EH (cell line): ENCODE data around the gene CHAD.
A peak's percentile ranks its signal among the peaks of the same experiment; 100 is the strongest.

Experiments used
- DNase-seq: peaks from one replicate; pipeline ENCODE4 v3.0.0-alpha.2; 2015; ENCODE audit warnings: low read depth

CHAD gene

DNA sequence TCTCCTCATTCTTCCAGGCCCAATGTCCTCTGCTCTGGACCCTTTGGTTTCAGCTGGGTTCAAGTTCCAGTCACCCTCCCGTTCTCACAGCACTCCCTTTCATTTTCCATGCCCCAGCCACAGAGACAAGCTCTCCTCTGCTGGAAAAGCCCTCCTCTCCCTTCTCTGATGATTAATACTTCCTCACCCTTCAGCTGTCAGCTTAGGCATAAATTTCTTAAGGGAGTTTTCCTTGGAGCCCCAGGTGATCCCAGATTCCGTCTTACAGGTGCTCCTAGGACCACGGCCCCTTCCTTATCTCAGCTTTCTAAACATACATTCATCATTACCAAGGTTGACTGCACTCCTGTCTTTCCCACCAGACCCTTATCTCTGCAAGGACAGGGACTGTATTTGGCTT is 10.4 kb downstream of the CHAD start:
- no peak for DNase-seq

DNA sequence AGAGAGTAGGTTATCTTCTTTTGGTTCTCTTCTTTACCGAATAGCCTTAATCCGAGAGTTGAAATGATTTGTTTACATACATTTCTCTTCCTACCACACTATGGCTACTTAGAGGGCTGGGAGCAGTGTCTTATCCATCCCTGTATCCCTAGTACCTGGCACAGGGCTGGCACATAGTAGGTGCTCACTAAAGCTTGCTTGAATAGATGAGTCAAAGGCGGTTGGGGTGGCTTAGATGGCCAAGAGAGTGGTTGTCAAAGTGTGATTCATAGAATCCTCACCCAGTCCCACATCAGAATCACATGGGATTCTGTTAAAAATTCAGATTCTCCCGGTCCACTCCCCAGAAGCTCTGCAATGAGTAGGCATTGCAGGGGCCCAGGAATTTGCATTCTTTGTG is 11.1 kb downstream of the CHAD start:
- DNase-seq: no peak

DNA sequence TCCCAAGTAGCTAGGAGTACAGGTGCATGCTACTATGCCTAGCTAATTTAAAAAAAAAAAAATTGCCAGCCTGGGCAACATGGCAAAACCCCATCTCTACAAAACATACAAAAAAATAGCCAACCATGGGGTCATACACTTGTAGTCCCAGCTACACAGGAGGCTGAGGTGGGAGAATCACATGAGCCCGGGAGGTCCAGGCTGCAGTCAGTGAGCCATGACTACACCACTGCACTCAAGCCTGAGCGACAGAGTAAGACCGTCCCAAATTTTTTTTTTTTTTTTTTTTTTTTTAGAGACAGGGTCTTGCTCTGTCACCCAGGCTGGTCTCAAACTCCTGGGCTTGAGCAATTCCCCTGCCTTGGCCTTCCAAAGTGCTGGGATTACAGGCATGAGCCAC is 14.8 kb downstream of the CHAD start:
- DNase-seq: no peak

DNA sequence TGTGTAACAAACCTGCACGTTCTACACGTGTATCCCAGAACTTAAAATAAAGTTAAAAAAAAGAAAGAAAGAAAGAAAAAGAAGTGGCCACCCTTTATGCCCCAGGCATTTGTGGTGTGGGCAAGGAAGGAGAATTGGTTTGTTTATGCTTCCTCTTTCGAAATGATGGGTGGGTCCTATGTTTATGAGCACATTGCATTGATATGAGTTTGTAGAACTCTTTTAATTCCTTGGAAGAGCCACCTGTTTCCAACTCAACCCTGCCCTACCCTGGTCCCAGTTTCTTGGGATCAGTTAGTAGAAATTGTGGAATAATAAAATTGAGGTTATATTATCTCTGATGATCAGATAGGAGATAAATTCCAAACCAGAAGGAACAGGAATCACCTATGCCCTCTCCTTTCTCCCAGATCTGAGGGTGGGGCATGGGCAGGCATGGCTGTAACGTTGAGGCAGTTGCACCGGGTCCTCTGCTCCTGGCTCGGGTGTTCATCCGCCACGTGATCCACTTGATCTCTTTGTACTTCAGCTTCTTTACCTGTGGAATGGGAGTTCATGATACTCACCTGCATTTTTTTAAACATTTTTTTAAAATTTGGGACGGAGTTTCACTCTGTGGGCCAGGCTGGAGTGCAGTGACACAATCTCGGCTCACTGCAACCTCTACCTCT is 15.9 kb downstream of the CHAD start:
- DNase-seq: peak; percentile 41

DNA sequence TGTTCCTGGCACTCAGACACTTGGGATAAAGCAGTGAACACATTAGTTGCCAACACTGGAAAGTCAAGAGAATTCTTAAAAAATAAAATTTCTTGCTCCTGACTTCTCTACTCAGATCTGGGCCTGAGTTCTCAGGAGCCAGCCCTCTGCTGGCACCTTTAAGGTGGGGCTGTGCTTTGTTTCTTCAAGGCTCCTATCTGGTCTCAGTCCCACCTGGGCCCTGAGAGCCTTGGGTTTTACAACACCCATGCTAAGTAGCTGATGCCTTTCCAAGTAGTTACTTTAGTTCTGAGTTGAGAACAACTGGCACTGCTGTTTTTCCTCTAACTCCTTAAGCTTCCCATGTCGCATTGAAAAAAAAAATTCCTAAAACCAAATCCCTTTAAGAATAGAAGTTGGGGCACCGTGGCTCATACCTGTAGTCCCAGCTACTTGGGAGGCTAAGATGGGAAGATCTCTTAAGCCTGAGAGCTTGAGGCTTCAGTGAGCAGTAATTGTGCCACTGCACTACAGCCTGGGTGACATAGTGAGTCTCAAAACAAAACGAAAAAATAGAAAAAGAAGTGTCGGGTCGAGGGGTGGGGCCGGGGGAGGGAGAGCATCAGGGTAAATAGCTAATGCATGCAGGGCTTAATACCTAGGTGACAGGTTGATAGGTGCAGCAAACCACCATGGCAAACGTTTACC is 16.6 kb downstream of the CHAD start:
- no peak for DNase-seq

DNA sequence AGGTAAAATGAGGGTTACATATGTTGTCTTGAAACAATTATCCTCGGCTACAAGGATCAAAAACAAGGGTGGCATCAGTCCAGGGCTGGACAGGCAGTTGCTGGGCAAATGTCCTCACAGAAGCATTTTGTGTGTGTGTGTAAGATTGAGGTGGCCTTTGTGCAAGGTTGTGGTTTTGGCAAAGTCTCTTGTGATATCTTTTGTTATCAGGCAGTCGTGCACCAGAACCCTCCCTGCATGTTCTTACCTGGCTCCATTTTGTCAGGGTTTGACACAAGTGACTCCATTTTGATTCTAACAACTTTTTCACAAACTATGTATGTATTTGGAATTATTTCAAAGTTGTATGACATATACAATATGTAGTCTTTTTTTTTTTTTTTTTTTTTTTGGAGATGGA is 20.0 kb downstream of the CHAD start:
- DNase-seq: no peak

DNA sequence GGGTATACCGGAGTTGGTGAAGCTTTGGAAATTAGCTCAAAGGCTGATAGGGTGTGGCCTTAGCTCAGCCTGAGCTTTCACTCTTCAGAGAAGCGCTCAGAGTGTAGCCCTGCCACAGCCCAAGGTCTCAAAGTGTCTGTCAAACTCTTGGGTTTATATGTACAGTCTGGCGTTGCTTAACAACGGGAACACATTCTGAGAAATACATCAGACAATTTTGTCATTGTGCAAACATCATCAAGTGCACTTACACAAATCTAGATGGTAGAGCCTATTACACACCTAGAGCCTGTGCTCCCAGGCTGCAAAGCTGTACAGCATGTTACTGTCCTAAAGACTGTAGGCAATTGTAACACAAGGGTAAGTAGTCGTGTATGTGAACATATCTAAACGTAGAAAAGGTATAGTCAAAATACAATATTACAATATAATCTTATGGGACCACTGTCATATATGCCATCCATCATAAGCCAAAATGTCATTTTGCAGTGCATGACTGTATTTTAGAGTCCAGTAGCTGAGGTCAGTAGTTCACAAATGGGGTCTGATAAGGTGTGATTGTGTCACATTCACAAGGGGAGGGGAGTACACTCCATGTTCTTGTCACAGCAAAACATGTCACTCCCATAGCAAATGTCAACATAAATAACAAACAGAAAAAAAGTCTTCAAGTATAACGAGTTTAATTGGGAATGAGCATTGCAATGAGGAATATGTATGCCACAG is 20.6 kb downstream of the CHAD start:
- DNase-seq: no peak

DNA sequence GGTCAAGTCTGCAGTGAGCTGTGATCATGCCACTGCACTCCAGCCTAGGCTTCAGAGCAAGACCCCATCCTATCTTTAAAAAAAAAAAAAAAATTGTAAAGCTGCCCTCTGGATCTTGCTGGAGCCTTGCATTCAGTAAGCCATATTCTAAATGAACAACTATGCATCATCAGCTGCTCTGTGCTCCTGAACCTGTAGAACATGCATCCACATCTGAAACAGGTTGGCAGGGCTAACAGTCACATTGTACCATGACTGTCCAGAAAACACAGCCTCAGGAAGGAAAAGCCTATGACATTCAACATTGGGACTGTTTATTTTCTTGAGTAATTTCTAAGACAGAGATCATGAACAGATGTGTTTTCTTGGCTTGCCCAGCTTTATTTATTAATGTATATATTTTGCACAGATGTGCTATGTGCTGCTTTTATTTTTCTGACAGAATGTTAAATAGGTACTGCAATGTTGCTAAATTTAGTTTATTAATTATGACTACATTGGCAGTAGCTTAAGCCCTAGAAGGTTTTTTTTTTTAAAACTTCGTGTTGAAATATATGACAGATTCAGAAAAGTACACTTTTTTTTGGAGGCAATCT is 22.9 kb downstream of the CHAD start:
- no peak for DNase-seq

DNA sequence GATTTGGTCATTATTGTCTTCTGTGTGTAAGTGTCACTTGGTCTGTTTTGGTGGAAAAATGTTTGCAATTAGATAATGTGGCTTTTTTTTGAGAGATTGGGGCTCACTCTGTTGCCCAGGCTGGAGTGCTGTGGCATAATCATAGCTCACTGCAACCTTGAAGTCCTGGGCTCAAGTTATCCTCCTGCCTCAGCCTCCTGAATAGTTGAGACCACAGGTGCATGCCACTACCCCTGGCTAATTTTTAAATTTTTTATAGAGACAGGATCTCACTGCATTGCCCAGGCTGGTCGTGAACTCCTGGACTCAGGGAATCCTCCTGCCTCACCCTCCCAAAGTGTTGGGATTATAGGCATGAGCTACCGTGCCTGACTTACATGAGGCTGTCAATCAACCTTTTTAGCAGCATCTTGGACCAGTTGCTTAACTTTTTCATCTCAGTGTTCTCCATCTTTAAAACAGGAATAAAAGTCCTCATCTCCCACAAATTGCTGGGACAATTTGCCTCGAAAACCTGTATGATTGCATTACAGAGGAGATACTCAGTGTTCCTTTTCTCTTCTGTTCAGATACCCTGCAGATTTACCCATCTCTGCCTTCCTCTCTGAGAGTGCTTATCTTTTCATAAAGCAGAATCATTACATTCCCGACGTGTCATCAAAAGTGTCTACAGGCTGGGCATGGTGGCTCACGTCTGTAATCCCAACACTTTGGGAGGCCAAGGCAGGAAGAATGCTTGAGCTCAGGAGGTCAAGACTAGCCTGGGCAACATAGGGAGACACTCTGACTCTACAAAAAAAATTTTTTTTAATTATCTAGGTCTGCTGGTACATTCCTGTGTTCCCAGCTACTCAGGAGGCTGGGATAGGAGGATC is 23.6 kb downstream of the CHAD start:
- no peak for DNase-seq

DNA sequence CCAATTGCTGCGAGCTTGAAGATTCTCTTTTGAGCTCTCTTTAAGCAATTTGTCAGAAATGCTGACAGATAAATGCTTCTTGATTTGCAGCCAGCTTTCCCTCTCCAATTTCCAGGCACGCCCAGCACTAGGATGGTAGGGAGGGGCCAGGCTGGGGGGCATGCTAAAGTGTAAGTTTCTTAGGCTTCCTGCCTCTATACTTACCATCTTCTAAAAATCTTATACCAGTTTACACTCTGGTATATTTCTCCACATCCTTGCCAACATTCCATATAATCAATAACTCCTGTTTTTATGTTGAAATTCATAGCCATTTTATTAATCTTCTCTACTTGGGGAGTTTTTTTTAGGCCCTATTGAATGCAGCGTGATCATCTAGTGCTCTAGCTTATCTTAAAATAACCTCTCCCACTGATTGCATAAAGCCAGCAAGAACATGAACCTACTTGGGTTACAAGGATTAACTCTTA is 25.1 kb downstream of the CHAD start:
- peak; percentile 10 for DNase-seq

DNA sequence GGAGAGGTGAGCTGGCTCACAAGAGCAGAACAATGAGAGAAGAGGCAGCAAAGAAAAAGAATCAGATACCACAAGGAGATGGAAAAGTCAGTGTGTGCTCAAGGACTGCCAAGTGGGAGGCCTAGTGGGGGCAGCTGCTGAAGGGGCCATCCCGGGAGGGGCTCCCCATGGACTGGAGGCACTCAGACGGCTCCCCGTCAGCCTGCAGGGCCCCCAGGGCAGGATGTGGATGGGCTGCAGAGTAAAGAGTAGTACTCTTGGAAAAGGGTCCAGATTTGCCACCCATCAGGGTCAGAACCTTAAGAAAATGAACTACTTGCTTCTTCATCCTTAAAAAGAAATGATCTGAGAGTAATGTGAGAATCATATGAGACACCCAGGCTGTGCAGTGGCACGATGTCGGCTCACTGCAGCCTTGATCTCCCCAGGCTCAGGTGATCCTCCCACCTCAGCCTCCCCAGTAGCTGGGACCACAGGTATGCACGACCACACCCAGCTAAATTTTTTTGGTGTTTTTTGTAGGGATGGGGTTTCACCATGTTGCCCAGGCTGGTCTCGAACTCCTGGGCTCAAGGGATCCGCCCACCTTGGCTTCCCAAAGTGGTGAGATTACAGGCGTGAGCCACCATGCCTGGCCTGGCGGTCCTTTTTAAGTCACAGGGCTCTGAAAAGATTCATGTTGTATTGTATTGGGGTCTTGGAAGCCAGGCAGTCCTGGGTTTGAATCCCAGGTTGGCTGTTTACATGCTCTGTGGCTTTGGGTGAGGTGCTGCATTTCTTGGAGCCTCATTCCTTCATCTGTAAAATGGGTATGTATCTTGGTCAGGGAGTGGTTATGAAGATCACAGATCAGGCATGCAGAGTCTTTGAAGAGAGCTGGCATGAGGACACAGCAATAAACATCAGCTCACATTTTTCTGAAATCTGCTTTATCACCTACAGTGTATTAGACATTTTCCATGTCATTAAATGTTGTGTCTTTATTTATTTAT is 27.5 kb downstream of the CHAD start:
- DNase-seq: no peak

DNA sequence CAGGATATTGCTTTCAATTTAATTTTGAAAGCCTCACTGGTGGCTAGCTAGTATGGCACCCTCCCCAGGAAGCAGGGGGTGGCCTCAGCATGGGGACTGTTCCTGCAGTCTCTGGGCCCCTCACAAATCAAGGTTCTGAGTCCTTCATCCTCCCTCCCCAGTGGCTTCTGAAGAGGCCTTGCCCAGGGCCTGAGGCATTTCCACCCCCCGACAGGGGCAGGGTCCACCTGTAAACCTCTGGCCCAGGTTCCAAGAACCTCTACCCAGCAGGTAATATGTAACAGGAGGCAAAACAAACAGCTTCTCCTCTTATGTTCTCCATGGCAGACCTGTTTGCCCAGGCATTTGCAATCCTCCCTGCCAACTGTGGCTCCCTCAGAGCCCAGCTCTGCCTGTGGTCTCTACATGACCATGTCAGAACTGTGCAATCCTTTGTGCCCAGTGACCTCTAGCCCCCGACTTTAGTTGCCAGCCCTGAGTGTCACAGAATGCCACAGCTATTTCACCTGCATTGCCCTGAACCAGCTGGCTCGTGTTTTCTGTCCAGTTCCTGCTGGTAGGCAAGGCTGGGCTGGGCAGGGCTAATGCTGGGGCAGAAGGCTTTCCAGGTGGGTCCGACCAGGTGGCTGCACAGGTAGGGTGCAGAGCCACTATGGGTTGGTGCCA is 28.4 kb downstream of the CHAD start:
- DNase-seq: no peak

DNA sequence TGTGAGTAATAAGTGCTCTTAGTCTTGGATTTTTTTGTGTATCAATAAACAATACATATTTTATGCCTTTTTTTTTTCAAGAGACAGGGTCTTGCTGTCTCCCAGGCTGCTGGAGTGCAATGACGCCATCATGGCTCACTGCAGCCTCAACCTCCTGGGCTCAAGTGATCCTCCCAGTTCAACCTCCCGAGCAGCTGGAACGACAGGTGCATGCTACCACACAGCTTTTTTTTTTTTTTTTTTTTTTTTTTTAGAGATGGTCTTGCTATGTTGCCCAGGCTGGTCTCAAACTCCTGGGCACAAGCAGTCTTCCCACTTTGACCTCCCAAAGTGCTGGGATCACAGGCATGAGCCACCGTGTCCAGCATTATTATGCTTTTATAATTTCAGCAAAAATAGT is 29.7 kb downstream of the CHAD start:
- DNase-seq: no peak

DNA sequence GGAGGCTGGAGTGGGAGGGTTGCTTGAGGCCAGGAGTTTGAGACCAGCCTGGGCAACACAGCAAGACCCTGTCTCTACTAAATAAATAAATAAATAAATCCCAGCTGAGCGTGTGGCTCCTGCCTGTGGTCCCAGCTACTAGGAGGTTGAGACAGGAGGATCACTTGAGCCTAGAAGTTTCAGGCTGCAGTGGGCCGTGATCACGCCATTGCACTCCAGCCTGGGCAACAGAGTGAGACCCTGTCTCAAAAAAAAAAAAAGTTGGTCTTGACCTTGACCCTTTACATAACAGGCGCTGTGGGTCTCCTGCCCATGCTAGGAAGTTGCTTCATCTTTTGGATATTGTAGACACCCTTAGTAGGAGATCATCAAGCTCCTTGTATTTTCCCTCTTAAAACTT is 31.3 kb downstream of the CHAD start:
- DNase-seq: no peak

DNA sequence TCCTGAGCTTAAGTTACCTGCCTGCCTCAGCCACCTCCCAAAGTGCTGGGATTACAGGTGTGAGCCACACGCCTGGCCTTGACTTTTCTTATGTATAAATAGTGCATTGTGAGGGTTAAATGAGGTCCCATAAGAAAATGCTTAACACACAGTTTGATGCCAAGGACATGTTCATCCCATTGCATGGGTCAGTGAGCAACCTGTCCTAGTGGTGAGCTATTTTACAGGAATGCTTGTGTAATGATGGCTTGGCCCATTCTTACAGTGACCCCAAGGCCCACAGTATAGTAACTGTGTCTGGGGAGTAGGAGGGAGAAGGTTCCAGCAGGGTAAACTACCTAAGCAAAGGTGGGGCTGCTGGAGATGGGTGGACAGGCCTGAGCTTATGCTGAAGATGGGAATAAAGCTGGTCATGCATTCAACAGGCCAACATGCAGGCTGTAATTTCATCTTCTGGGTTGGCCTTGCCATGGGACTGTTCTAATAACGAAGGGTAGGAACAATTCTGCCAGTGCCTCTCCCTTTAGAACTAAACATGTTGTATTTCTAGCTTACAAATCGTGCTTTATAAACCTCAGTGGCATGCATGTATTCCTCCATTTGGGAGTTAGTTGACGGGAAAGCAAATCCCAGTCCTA is 36.4 kb downstream of the CHAD start:
- no peak for DNase-seq

DNA sequence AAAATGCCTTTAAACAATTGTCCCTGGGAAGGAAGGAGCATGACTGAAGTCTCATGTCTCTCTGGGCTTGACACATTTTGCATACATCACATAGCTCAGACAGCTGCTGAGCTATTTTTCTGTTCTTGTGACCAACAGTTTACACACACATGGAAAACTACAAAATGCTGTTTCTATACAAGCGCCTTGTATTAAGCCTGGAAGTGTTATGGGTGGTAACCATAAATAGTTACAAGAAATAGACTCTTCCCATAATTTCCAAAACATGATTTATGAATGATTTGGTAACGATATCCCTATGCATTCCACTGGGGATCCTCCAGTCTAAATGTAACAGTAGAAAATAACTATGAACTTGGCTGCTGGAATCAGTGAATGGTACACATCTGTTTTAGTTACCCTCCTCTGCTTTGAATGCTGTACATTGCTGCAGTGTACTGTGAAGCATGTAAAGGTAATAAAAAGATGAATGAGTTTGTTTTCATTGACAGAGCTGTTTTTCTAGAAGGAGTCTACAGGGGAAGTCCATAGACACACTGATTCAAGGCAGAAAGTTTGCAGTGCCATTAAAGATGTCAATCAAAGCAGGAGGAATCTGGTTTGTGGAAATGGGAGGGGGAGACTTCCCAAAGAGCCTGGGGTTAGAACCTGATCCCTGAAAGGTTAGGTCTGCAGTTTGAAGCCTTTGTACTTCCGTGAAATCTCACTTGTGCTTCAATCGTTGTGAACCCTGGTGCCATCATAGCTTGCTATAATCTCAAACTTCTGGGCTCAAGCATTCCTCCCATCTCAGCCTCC is 37.7 kb downstream of the CHAD start:
- DNase-seq: no peak

DNA sequence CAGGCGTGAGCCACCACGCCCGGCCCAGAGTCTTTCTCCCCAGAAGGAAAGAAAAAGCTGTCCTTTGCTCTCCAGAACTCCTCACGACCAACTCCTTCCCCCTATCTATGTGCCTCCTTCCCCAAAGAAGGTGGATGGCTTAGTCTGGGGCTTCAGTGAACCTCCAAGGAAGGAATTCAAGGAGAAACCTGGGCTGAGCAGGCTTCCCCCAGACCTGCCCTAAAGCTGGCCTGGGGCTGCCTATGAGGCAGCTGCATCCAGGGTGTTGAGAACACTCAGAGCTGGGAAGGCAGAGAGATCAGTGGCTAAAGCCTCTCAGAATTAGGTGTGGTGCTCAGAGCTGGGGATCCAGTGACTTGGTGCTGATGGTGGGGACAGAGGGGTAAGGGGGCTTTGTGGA is 38.9 kb downstream of the CHAD start:
- DNase-seq: no peak

DNA sequence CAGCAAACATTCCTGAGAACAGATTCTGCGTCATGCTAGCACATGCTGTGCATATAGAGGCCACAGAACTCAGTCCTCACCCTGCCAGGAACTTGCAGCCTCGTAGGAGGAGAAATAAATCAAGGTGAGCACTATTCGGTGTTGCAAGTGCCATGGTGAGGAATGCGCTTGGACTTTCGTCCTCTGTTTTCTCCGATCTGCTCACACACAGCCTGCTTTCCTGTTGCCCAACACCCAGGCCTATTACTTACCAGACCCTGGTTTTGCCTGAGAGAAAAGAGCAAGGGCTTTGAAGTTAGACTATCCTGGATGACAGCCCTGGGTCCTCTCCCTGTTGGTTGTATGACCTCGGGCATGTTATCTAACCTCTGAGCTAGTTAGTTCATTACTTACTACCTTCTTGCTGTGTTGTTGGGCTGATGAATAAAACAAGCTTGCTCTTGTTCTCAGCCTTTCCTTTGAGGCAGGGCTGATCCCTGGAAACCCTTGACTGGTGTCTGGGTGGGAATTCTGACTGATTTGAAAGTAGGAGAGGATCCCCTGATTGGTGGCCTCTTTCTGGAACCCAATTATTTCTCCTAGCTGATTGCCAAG is 39.8 kb downstream of the CHAD start:
- DNase-seq: no peak
